GM12872 (cell line): Measurements from ENCODE around the gene TALDO1.

Source experiments
- CTCF ChIP-seq: IDR thresholded peaks from 3 replicates; pipeline ENCODE4 v1.5.1; 2011; ENCODE audit warnings: low read depth, mild to moderate bottlenecking, low read length, moderate library complexity; ENCODE audit not compliant: insufficient read depth

TALDO1 gene

DNA sequence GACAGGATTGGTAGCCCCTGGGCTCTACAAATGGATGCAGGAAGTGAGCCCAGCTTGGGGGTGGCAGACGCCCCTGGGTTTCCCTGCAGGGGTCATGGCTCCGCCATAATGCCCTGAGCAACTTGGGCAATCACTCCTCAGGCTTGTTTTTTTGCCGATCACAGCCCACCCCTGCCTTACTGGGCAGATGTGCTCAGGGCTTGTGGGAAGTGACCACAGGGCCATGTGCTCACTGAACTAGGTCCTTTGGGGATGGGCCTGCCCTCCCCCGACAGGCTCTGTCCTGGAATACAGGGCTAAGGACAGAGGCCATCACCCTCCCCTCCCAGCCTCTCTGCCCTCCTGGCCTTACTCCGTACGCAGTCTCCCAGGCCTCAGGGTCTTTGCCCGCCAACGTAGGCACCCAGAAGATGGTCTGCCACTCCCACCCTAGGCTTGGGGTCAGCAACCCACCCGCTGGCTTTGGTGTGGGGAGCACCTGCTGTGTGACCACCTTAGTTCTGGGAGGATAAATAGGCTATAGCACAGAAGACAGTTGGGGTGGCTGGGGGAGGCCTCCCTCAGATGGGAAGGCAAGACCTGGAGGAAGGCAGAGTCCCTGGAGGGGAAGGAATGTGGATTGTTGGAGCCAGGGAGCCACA, 66.3 kb downstream of the TALDO1 start:
- no peak for TF ChIP-seq CTCF
